CD14-positive monocyte (primary cell): ENCODE measurements around the gene FH. TPM values are rescaled to one million over a fixed set of nuclear protein-coding genes. Genes with fewer than 3 reads are reported as not detected.

Experiments used
- DNase-seq, 3 donors: peaks; one replicate each; pipeline ENCODE4 v3.0.0-alpha.2; 2011 to 2022
- H2AFZ ChIP-seq: 2 replicates; pipeline ENCODE4 v1.6.0; 2012; ENCODE audit warnings: mild to moderate bottlenecking, low read depth, low read length, inconsistent platforms; ENCODE audit not compliant: insufficient read depth, poor library complexity, severe bottlenecking
- H3K27ac ChIP-seq, 2 donors: 1 replicate in 1 of 2; 2 replicates in 1 of 2; pipeline ENCODE4 v1.5.1; 2012 to 2013; ENCODE audit warnings: low read length in 2 of 2, control low read depth in 1 of 2, inconsistent platforms in 1 of 2, low read depth in 1 of 2, mild to moderate bottlenecking in 1 of 2
- H3K27me3 ChIP-seq, 2 donors: one replicate each; pipeline versions ENCODE4 v1.6.0 to v1.6.1; 2011 to 2013; ENCODE audit warnings: low read length in 2 of 2; ENCODE audit not compliant: control insufficient read depth in 2 of 2, insufficient read depth in 2 of 2
- H3K36me3 ChIP-seq, 2 donors: replicated peaks in 1 of 2; 1 replicate in 1 of 2; 2 replicates in 1 of 2; pipeline versions ENCODE4 v1.5.1 to v1.6.1; 2012 to 2013; ENCODE audit warnings: low read length in 2 of 2, control low read depth in 1 of 2, inconsistent platforms in 1 of 2, mild to moderate bottlenecking in 1 of 2; ENCODE audit not compliant: insufficient read depth in 2 of 2, control insufficient read depth in 1 of 2
- H3K4me1 ChIP-seq, 2 donors: 1 replicate in 1 of 2; 2 replicates in 1 of 2; pipeline versions ENCODE4 v1.5.1 to v1.6.1; 2012 to 2013; ENCODE audit warnings: low read length in 2 of 2, control low read depth in 1 of 2, inconsistent platforms in 1 of 2, mild to moderate bottlenecking in 1 of 2, moderate library complexity in 1 of 2; ENCODE audit not compliant: insufficient read depth in 2 of 2, control insufficient read depth in 1 of 2
- H3K4me2 ChIP-seq: replicated peaks from 2 replicates; pipeline ENCODE3; 2012; ENCODE audit warnings: low read length, moderate library complexity, mild to moderate bottlenecking; ENCODE audit not compliant: poor library complexity, severe bottlenecking; ENCODE audit errors: extremely low read depth
- H3K4me3 ChIP-seq, 3 experiments: fragments of 200-600 bp in 1 of 3; sonication (generic) in 1 of 3; replicated peaks in 1 of 3; 1 replicate in 2 of 3; 2 replicates in 1 of 3; pipeline ENCODE4 v1.5.1; 2011 to 2013; ENCODE audit warnings: low read length in 3 of 3, mild to moderate bottlenecking in 3 of 3, control low read depth in 2 of 3, low read depth in 2 of 3, inconsistent platforms in 1 of 3, moderate library complexity in 1 of 3
- H3K79me2 ChIP-seq: 2 replicates; pipeline ENCODE4 v1.6.0; 2012; ENCODE audit warnings: mild to moderate bottlenecking, control low read depth, inconsistent platforms, low read length, moderate library complexity; ENCODE audit not compliant: insufficient read depth
- H3K9ac ChIP-seq: 2 replicates; pipeline ENCODE4 v1.6.0; 2017; ENCODE audit warnings: low read length, mild to moderate bottlenecking; ENCODE audit not compliant: insufficient read depth, poor library complexity, severe bottlenecking
- H3K9me3 ChIP-seq, 2 donors: replicated peaks in 1 of 2; 1 replicate in 1 of 2; 2 replicates in 1 of 2; pipeline versions ENCODE4 v1.5.1 to v1.6.1; 2012 to 2013; ENCODE audit warnings: low read length in 2 of 2, control low read depth in 1 of 2; ENCODE audit not compliant: control insufficient read depth in 1 of 2, insufficient read depth in 1 of 2
- H4K20me1 ChIP-seq: 2 replicates; pipeline ENCODE4 v1.6.0; 2012; ENCODE audit warnings: mild to moderate bottlenecking, low read length, control low read depth, moderate library complexity; ENCODE audit not compliant: insufficient read depth
- H3K27ac Mint-ChIP-seq, 7 donors: one replicate each; pipeline ENCODE4 v1.8.0; 2020; ENCODE audit warnings: mild to moderate bottlenecking in 7 of 7, mixed read lengths in 7 of 7, moderate library complexity in 6 of 7, inconsistent platforms in 2 of 7
- H3K27me3 Mint-ChIP-seq, 3 donors: one replicate each; pipeline ENCODE4 v1.8.0; 2021 to 2022; ENCODE audit warnings: low read depth in 3 of 3, mild to moderate bottlenecking in 3 of 3, mixed read lengths in 3 of 3, moderate library complexity in 3 of 3, inconsistent platforms in 1 of 3
- H3K36me3 Mint-ChIP-seq, 2 donors: one replicate each; pipeline ENCODE4 v1.8.0; 2020; ENCODE audit warnings: mixed read lengths in 2 of 2, inconsistent platforms in 1 of 2, mild to moderate bottlenecking in 1 of 2
- H3K4me1 Mint-ChIP-seq: one replicate; pipeline ENCODE4 v1.8.0; 2020; ENCODE audit warnings: mild to moderate bottlenecking, mixed read lengths
- H3K4me3 Mint-ChIP-seq, 2 donors: one replicate each; pipeline ENCODE4 v1.8.0; 2020; ENCODE audit warnings: mild to moderate bottlenecking in 2 of 2, mixed read lengths in 2 of 2, moderate library complexity in 1 of 2
- H3K9me3 Mint-ChIP-seq, 7 donors: one replicate each; pipeline ENCODE4 v1.8.0; 2020 to 2022; ENCODE audit warnings: mixed read lengths in 7 of 7, mild to moderate bottlenecking in 6 of 7, moderate library complexity in 6 of 7, inconsistent platforms in 2 of 7
- WGBS: methylation state at CpG from one replicate; pipeline ENCODE4 v1.1.5; 2013; ENCODE audit warnings: missing lambda C conversion rate; ENCODE audit not compliant: insufficient coverage; 5-methylcytosine and 5-hydroxymethylcytosine counted together
- intact Hi-C, 2 donors: fragments of 100-400 bp; cut with micrococcal nuclease; formaldehyde crosslinking; loops; one replicate each; pipeline versions ENCODE4 v1.15.0 to v1.15.1; 2023
- polyA plus RNA-seq, 3 donors: library from polyadenylated mRNA; depleted of rRNA in 1 of 3; unstranded in 2 of 3; stranded (reverse) in 1 of 3; fragments of 300-500 nt in 2 of 3; fragments of >200 nt in 1 of 3; fragmentation: Illumina TruSeq in 2 of 3; gene quantifications; 1 replicate in 2 of 3; 2 replicates in 1 of 3; pipeline ENCODE4 v1.2.3, GENCODE V29; 2012 to 2021
- TF ChIP-seq, protein P1 (sequence below): fragments of 200-600 bp; IDR thresholded peaks from one replicate; pipeline ENCODE4 v1.8.0; 2022; ENCODE audit warnings: antibody characterized with exemption, mild to moderate bottlenecking

The FH gene
- polyA plus RNA-seq, 3 donors: 21.1 to 34.9 (median 32.5) TPM

DNA sequence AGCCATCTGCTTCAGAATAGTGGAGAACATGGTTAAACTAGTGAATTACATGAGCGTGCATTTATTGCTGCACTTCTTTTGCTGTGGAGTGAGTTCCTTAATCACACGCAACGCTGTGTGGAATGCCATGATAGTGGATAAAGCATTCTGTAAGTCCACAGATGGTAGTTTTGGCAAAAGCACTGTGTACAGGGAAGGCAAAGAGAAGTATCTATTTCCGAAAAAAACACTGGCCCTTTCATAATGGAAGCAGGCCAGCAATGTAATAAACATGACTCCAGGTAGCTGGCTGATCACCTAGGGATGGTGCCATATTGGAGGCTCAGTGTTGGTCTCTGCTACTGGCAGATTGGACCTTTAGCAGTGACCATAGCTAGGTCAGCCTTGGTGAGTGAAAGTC lies 67.6 kb downstream of the FH start:
- 100% methylated on average over 4 of the region's 4 CpGs for WGBS
- Mint-ChIP-seq H3K36me3 (no peaks in the 10 kb centered on the region), H3K4me3 (no peak overlapping the region), H3K9me3 (peaks cover 0 to 3% (median 0%) of the 10 kb centered on the region in 7 donors), H3K27me3 (no peaks in the 10 kb centered on the region), H3K4me1 (no peaks in the 10 kb centered on the region), H3K27ac (no peak overlapping the region)
- H3K4me2 ChIP-seq: no peak overlapping the region
- H3K4me3 ChIP-seq: no peak overlapping the region
- H3K9ac ChIP-seq: no peak overlapping the region
- DNase-seq: no peak
- H2AFZ ChIP-seq: no peak overlapping the region
- no peaks in the 10 kb centered on the region for H3K9me3 ChIP-seq
- H3K36me3 ChIP-seq: no peaks in the 10 kb centered on the region
- no peak overlapping the region for H3K27ac ChIP-seq
- intact Hi-C loops: no loop called here
- no peaks in the 10 kb centered on the region for H3K4me1 ChIP-seq
- H3K27me3 ChIP-seq: no peaks in the 10 kb centered on the region
- H3K79me2 ChIP-seq: no peaks in the 10 kb centered on the region
- no peaks in the 10 kb centered on the region for H4K20me1 ChIP-seq
- TF ChIP-seq, protein P1, sequence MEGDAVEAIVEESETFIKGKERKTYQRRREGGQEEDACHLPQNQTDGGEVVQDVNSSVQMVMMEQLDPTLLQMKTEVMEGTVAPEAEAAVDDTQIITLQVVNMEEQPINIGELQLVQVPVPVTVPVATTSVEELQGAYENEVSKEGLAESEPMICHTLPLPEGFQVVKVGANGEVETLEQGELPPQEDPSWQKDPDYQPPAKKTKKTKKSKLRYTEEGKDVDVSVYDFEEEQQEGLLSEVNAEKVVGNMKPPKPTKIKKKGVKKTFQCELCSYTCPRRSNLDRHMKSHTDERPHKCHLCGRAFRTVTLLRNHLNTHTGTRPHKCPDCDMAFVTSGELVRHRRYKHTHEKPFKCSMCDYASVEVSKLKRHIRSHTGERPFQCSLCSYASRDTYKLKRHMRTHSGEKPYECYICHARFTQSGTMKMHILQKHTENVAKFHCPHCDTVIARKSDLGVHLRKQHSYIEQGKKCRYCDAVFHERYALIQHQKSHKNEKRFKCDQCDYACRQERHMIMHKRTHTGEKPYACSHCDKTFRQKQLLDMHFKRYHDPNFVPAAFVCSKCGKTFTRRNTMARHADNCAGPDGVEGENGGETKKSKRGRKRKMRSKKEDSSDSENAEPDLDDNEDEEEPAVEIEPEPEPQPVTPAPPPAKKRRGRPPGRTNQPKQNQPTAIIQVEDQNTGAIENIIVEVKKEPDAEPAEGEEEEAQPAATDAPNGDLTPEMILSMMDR: no peak

Other genes starting within 250 kb of the FH start
- not detected for gene RGS7, start 162.6 kb downstream of the FH start, polyA plus RNA-seq
- 1 to 10 TPM; 4.7 to 9.0 (median 6.4) TPM for gene KMO, start 12.6 kb upstream of the FH start, polyA plus RNA-seq
- gene CHML, start 120.6 kb upstream of the FH start, polyA plus RNA-seq: 1 to 10 TPM; 3.4 to 6.6 (median 3.4) TPM
- gene OPN3, start 120.6 kb upstream of the FH start, polyA plus RNA-seq: 10 to 100 TPM; 14.5 to 56.1 (median 55.2) TPM
- gene WDR64, start 132.5 kb upstream of the FH start, polyA plus RNA-seq: not detected